Upper lobe of right lung (tissue), 1 donor: ENCODE measurements around the gene KRT76. TPM values are rescaled to one million over a fixed set of nuclear protein-coding genes. Genes with fewer than 3 reads are reported as not detected.

Experiments
- ATAC-seq: fragments of 200-7000 bp; cut with Tn5 transposase; one replicate; pipeline ENCODE4 v1.9.1; 2020; ENCODE audit warnings: mild to moderate bottlenecking, moderate library complexity
- DNase-seq: peaks from one replicate; pipeline ENCODE4 v3.0.0-alpha.2; 2020
- H3K27ac ChIP-seq: fragments of 200-600 bp; one replicate; pipeline ENCODE4 v1.8.0; 2022
- H3K27me3 ChIP-seq: fragments of 200-600 bp; one replicate; pipeline ENCODE4 v1.8.0; 2022; ENCODE audit warnings: mild to moderate bottlenecking
- H3K36me3 ChIP-seq: fragments of 200-600 bp; one replicate; pipeline ENCODE4 v1.8.0; 2022
- H3K4me1 ChIP-seq: fragments of 200-600 bp; one replicate; pipeline ENCODE4 v1.8.0; 2022
- H3K4me3 ChIP-seq: fragments of 200-600 bp; one replicate; pipeline ENCODE4 v1.8.0; 2022; ENCODE audit warnings: mild to moderate bottlenecking
- H3K9me3 ChIP-seq: fragments of 200-600 bp; one replicate; pipeline ENCODE4 v1.8.0; 2022
- CTCF ChIP-seq: fragments of 200-600 bp; IDR thresholded peaks from one replicate; pipeline ENCODE4 v1.8.0; 2022; ENCODE audit warnings: antibody characterized with exemption
- intact Hi-C: fragments of 100-400 bp; cut with DNase I; formaldehyde crosslinking; loops from one replicate; pipeline ENCODE4 v1.11.0; 2022
- total RNA-seq: library from RNA; stranded (reverse); fragmentation: NEBNext Ultra II Directional; extraction: Animal tissue kit (Norgen Biotek cat#: 25700); gene quantifications from one replicate; pipeline ENCODE4 v1.2.1, GENCODE V29; 2021
- donor health status: DM: no; HTN: yes; CAD: no; lungs with severe emphysema.

The KRT76 gene
- total RNA-seq, 1 donor from 2014 or later: not detected

GRCh38 chr12:52782502-52782901 lies 5.4 kb upstream of the KRT76 start:
- Histone ChIP-seq H3K4me1 (no peaks in the 10 kb centered on the region), H3K27ac (no peak overlapping the region), H3K9me3 (no peaks in the 10 kb centered on the region), H3K4me3 (no peak overlapping the region), H3K36me3 (no peaks in the 10 kb centered on the region), H3K27me3 (peaks cover 38% of the 10 kb centered on the region)
- DNase-seq (no peak), ATAC-seq (no peak)
- TF ChIP-seq CTCF: no peak
- intact Hi-C loops: no loop called here

- no peak overlapping the region for H3K4me3 ChIP-seq
- intact Hi-C loops: no loop called here
- no peak for ATAC-seq
- H3K27ac ChIP-seq: no peak overlapping the region
- peaks cover 42% of the 10 kb centered on the region for H3K27me3 ChIP-seq
- H3K36me3 ChIP-seq: no peaks in the 10 kb centered on the region
- H3K4me1 ChIP-seq: no peaks in the 10 kb centered on the region
- TF ChIP-seq CTCF: no peak
- no peak for DNase-seq
- H3K9me3 ChIP-seq: no peaks in the 10 kb centered on the region
Observed at GRCh38 chr12:52781399-52782082, 4.4 kb upstream of the KRT76 start.

GRCh38 chr12:52779914-52780313 lies 2.8 kb upstream of the KRT76 start:
- Histone ChIP-seq H3K27ac (no peak overlapping the region), H3K4me3 (no peak overlapping the region), H3K4me1 (no peaks in the 10 kb centered on the region), H3K36me3 (no peaks in the 10 kb centered on the region), H3K27me3 (peaks cover 42% of the 10 kb centered on the region), H3K9me3 (no peaks in the 10 kb centered on the region)
- ATAC-seq (no peak), DNase-seq (no peak)
- no peak for TF ChIP-seq CTCF
- intact Hi-C loops: no loop called here

- no peak overlapping the region for H3K4me3 ChIP-seq
- no peaks in the 10 kb centered on the region for H3K4me1 ChIP-seq
- H3K36me3 ChIP-seq: no peaks in the 10 kb centered on the region
- H3K9me3 ChIP-seq: no peaks in the 10 kb centered on the region
- DNase-seq: no peak
- intact Hi-C loops: no loop called here
- no peak overlapping the region for H3K27ac ChIP-seq
- no peak for ATAC-seq
- H3K27me3 ChIP-seq: peaks cover 36% of the 10 kb centered on the region
- TF ChIP-seq CTCF: no peak
Observed at GRCh38 chr12:52778833-52779232, 1.7 kb upstream of the KRT76 start.

- peak; percentile 42 for DNase-seq
- no peak for TF ChIP-seq CTCF
- no peak for ATAC-seq
- no peak overlapping the region for H3K4me3 ChIP-seq
- H3K9me3 ChIP-seq: no peaks in the 10 kb centered on the region
- H3K36me3 ChIP-seq: no peaks in the 10 kb centered on the region
- intact Hi-C loops: no loop called here
- H3K27ac ChIP-seq: no peak overlapping the region
- H3K4me1 ChIP-seq: no peaks in the 10 kb centered on the region
- peaks cover 27% of the 10 kb centered on the region for H3K27me3 ChIP-seq
Observed at GRCh38 chr12:52777566-52777965, 421 bp upstream of the KRT76 start.

GRCh38 chr12:52776435-52776834 lies 710 bp downstream of the KRT76 start:
- DNase-seq (peak; percentile 45), ATAC-seq (no peak)

More at GRCh38 chr12:52776435-52776834, 710 bp downstream of the KRT76 start:
- no peaks in the 10 kb centered on the region for H3K4me1 ChIP-seq
- no peak for TF ChIP-seq CTCF
- no peak overlapping the region for H3K27ac ChIP-seq
- no peaks in the 10 kb centered on the region for H3K9me3 ChIP-seq
- H3K36me3 ChIP-seq: no peaks in the 10 kb centered on the region
- no peak overlapping the region for H3K4me3 ChIP-seq
- H3K27me3 ChIP-seq: peaks cover 24% of the 10 kb centered on the region
- intact Hi-C loops: no loop called here
